Nephron progenitor cell (in vitro differentiated cells): ENCODE results near the gene POLR3A.

Experiments
- DNase-seq: peaks from one replicate; pipeline ENCODE4 v3.0.0; 2021
- H3K27ac Mint-ChIP-seq: 2 replicates; pipeline ENCODE4 v1.8.0; 2021; ENCODE audit warnings: mild to moderate bottlenecking, moderate library complexity, mixed read lengths
- H3K27me3 Mint-ChIP-seq: 2 replicates; pipeline ENCODE4 v1.8.0; 2021; ENCODE audit warnings: mild to moderate bottlenecking, low read depth, mixed read lengths; ENCODE audit not compliant: poor library complexity
- H3K36me3 Mint-ChIP-seq: 2 replicates; pipeline ENCODE4 v1.8.0; 2021; ENCODE audit warnings: low read depth, mixed read lengths
- H3K4me1 Mint-ChIP-seq: 2 replicates; pipeline ENCODE4 v1.8.0; 2021; ENCODE audit warnings: mixed read lengths
- H3K4me3 Mint-ChIP-seq: 2 replicates; pipeline ENCODE4 v1.8.0; 2021; ENCODE audit warnings: mild to moderate bottlenecking, moderate library complexity, mixed read lengths
- H3K9me3 Mint-ChIP-seq: 2 replicates; pipeline ENCODE4 v1.8.0; 2021; ENCODE audit warnings: mild to moderate bottlenecking, moderate library complexity, mixed read lengths
- CTCF ChIP-seq: fragments of 200-600 bp; sonication (generic); IDR thresholded peaks from 2 replicates; pipeline ENCODE4 v1.5.0; 2021; ENCODE audit warnings: antibody characterized with exemption

Gene POLR3A

GRCh38 chr10:77969114-77969513 is 60.2 kb downstream of the POLR3A start:
- no peak for DNase-seq
- peaks cover 58% of the 10 kb centered on the region for H3K4me1 Mint-ChIP-seq
- peaks cover 13% of the 10 kb centered on the region for H3K9me3 Mint-ChIP-seq
- no peaks in the 10 kb centered on the region for H3K27me3 Mint-ChIP-seq
- no peak for TF ChIP-seq CTCF
- no peak overlapping the region for H3K4me3 Mint-ChIP-seq
- H3K27ac Mint-ChIP-seq: peak overlapping the region; percentile 86
- peaks cover 11% of the 10 kb centered on the region for H3K36me3 Mint-ChIP-seq

- peak overlapping the region; percentile 94 for H3K27ac Mint-ChIP-seq
- peak; percentile 53 for DNase-seq
Observed at GRCh38 chr10:77967611-77968022, 61.7 kb downstream of the POLR3A start.

GRCh38 chr10:77965294-77965693 is 64.0 kb downstream of the POLR3A start:
- no peak for DNase-seq
- no peak overlapping the region for H3K4me3 Mint-ChIP-seq
- no peak overlapping the region for H3K27ac Mint-ChIP-seq
- no peaks in the 10 kb centered on the region for H3K27me3 Mint-ChIP-seq
- H3K9me3 Mint-ChIP-seq: peaks cover 26% of the 10 kb centered on the region
- peaks cover 33% of the 10 kb centered on the region for H3K4me1 Mint-ChIP-seq
- TF ChIP-seq CTCF: no peak
- H3K36me3 Mint-ChIP-seq: peaks cover 6% of the 10 kb centered on the region

More at GRCh38 chr10:77967611-77968022, 61.7 kb downstream of the POLR3A start:
- Mint-ChIP-seq H3K9me3 (peaks cover 22% of the 10 kb centered on the region), H3K27me3 (no peaks in the 10 kb centered on the region), H3K4me1 (peaks cover 52% of the 10 kb centered on the region), H3K36me3 (peaks cover 11% of the 10 kb centered on the region), H3K4me3 (peak overlapping the region; percentile 33)
- TF ChIP-seq CTCF: no peak

- no peak for DNase-seq
- Mint-ChIP-seq H3K4me1 (peaks cover 33% of the 10 kb centered on the region), H3K27ac (no peak overlapping the region), H3K27me3 (no peaks in the 10 kb centered on the region), H3K4me3 (no peak overlapping the region), H3K36me3 (peaks cover 6% of the 10 kb centered on the region), H3K9me3 (peaks cover 26% of the 10 kb centered on the region)
- no peak for TF ChIP-seq CTCF
Observed at GRCh38 chr10:77964811-77965210, 64.5 kb downstream of the POLR3A start.

- H3K4me1 Mint-ChIP-seq: peaks cover 26% of the 10 kb centered on the region
Observed at GRCh38 chr10:77963901-77964300, 65.4 kb downstream of the POLR3A start.

More at GRCh38 chr10:77963901-77964300, 65.4 kb downstream of the POLR3A start:
- peaks cover 26% of the 10 kb centered on the region for H3K9me3 Mint-ChIP-seq
- no peak for TF ChIP-seq CTCF
- no peaks in the 10 kb centered on the region for H3K27me3 Mint-ChIP-seq
- peaks cover 6% of the 10 kb centered on the region for H3K36me3 Mint-ChIP-seq
- H3K27ac Mint-ChIP-seq: no peak overlapping the region
- H3K4me3 Mint-ChIP-seq: no peak overlapping the region
- DNase-seq: no peak
